GM23338 (cell line): ENCODE measurements around the gene ZKSCAN4. TPM values are rescaled to one million over a fixed set of nuclear protein-coding genes. Genes with fewer than 3 reads are reported as not detected.

Experiments used
- CREB1 ChIP-seq: fragments of 250-450 bp; sonication (Bioruptor Pico); IDR thresholded peaks from 2 replicates; pipeline ENCODE4 v1.5.0; 2020; ENCODE audit warnings: low read depth, mild to moderate bottlenecking, moderate library complexity
- ETS1 ChIP-seq: IDR thresholded peaks from 2 replicates; pipeline ENCODE4 v1.6.1; 2016; ENCODE audit warnings: antibody characterized with exemption
- EZH2 ChIP-seq: fragments of 200-600 bp; sonication (generic); IDR thresholded peaks from one replicate; pipeline ENCODE4 v1.8.0; 2017; ENCODE audit warnings: antibody characterized with exemption, mild to moderate bottlenecking, low read depth; ENCODE audit not compliant: unreplicated experiment
- EZH2phosphoT487 ChIP-seq: fragments of 200-600 bp; sonication (generic); IDR thresholded peaks from one replicate; pipeline ENCODE4 v1.8.1; 2018; ENCODE audit warnings: antibody characterized with exemption; ENCODE audit not compliant: unreplicated experiment
- NANOG ChIP-seq: IDR thresholded peaks from 2 replicates; pipeline ENCODE4 v1.6.1; 2016; ENCODE audit warnings: antibody characterized with exemption, borderline replicate concordance
- STAT1 ChIP-seq: IDR thresholded peaks from one replicate; pipeline ENCODE4 v1.6.1; 2016; ENCODE audit warnings: antibody characterized with exemption; ENCODE audit not compliant: unreplicated experiment
- ZNF462 ChIP-seq: fragments of 250-450 bp; sonication (Bioruptor Pico); IDR thresholded peaks from 2 replicates; pipeline ENCODE4 v1.5.0; 2020; ENCODE audit warnings: mild to moderate bottlenecking, moderate library complexity
- polyA plus RNA-seq: library from polyadenylated mRNA; unstranded; fragments of >200 nt; fragmentation: Nextera tagmentation; extraction: Ambion mirVana; gene quantifications from 2 replicates; pipeline ENCODE4 v1.2.1, GENCODE V29; 2016
- total RNA-seq: library from RNA; depleted of rRNA; stranded (reverse); fragments of >200 nt; shearing (Covaris generic); gene quantifications from 2 replicates; pipeline ENCODE4 v1.2.3, GENCODE V29; 2014
- TF ChIP-seq, protein P1 (sequence below), 2 experiments: fragments of 200-600 bp in 1 of 2; sonication (generic) in 1 of 2; conservative IDR thresholded peaks; 2 replicates each; pipeline versions ENCODE4 v1.5.1 to v1.6.1; 2016 to 2017; ENCODE audit warnings: antibody characterized with exemption in 2 of 2, low read depth in 2 of 2, mild to moderate bottlenecking in 2 of 2, moderate library complexity in 1 of 2

ZKSCAN4 gene
- total and polyA plus RNA-seq, 2 experiments from 2014 or later = 2.8 to 5.9 TPM

GRCh38 chr6:28280595-28281287 is 28.7 kb upstream of the ZKSCAN4 start (continued):
- no peak for TF ChIP-seq ZNF462
- no peak for TF ChIP-seq STAT1
- no peak for TF ChIP-seq CREB1
- no peak for TF ChIP-seq ETS1
- no peak for TF ChIP-seq NANOG
- TF ChIP-seq EZH2 = no peak
- no peak for TF ChIP-seq EZH2phosphoT487
- TF ChIP-seq, protein P1, sequence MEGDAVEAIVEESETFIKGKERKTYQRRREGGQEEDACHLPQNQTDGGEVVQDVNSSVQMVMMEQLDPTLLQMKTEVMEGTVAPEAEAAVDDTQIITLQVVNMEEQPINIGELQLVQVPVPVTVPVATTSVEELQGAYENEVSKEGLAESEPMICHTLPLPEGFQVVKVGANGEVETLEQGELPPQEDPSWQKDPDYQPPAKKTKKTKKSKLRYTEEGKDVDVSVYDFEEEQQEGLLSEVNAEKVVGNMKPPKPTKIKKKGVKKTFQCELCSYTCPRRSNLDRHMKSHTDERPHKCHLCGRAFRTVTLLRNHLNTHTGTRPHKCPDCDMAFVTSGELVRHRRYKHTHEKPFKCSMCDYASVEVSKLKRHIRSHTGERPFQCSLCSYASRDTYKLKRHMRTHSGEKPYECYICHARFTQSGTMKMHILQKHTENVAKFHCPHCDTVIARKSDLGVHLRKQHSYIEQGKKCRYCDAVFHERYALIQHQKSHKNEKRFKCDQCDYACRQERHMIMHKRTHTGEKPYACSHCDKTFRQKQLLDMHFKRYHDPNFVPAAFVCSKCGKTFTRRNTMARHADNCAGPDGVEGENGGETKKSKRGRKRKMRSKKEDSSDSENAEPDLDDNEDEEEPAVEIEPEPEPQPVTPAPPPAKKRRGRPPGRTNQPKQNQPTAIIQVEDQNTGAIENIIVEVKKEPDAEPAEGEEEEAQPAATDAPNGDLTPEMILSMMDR (conservative IDR thresholded peaks at IDR 0.05; ENCODE audit: low read depth in 2 of 2) = no peak
